Putamen (tissue), 1 donor: Measurements from ENCODE around the gene CLSTN3.
A peak's percentile ranks its signal among the peaks of the same experiment; 100 is the strongest.

Experiments used
- DNase-seq: peaks from one replicate; pipeline ENCODE4 v3.0.0-alpha.2; 2016; ENCODE audit warnings: low spot score

Gene CLSTN3

DNA sequence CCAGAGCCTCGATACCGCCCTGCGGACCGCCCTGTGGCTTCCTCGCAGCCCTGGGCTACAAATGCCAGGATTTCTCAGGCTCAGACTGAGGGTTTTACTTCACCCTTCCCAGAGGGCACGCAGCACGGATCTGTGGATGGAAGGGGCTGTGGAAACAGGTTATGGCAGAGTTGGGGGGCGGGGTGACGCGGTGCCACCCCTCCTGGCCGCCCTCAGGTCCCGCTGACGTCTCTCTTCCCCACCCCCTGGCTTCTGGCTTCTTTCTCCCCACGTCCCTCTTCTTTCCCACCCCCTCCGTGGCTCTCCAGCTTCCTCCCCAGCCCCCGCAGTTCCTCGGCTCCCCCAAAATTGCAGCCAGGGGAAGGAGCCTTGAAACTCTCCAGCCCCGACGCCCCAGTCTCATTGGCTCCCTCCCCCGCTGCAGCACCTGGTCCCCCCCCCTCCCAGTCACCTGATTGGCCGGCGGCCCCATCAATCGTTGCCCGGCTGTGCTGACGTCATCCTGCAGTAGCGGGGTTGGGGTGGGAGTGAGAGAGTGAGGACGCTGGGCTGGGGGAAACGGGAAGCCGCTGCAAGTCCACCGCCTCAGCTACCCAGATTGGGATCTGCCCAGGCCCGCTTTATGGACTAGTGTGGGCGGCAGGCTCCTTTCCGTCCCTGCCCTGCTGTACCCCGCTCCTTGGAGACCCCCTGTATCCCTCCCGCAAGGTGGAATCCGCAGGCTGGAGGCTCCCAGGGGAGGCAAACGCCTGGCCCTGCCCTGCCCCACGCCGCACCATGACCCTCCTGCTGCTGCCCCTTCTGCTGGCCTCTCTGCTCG is at the start of gene CLSTN3:
Gene CLSTN3 (plus strand): TSS at position 500 of the 820 bp plus-strand sequence. CDS start 278 bp downstream, at position 778.
- DNase-seq, result peak; percentile 81

DNA sequence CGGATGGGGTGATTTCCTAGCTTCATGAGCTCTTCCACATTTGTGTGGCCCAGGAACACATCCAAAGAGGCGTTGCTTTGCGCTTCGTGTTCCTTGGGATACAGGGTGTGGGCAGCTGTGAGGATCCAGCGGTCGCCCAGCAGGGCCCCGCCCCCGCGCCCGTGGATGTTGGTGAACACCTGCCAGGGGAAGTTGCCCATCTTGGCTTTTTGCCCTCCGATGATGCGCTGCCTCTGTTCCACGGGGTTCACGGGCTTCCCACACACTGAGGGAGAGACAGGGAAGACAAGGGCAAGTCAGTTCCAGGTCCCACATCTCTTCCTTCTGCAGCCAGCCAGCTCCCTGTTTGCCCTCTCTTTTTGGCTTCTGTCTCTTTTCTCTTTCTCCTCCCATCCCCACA is 49.1 kb upstream of the CLSTN3 start:
- DNase-seq, result no peak

DNA sequence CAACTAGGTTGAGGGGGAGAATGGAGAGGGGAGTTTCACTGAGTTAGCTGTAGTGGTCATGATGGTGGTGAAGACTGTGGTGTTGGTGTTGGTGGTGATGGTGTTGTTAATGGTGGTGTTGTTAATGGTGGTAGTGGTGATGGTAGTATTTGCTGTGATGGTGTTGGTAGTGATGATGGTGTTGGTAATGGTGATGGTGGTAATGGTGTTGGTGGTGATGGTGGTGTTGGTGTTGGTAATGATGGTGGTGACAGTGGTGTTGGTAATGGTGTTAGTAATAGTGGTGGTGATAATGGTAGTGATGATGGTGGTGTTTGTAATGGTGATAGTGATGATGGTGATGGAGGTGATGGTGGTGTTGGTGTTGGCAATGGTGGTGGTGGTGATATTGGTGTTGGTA is 47.0 kb upstream of the CLSTN3 start:
- DNase-seq, result no peak

DNA sequence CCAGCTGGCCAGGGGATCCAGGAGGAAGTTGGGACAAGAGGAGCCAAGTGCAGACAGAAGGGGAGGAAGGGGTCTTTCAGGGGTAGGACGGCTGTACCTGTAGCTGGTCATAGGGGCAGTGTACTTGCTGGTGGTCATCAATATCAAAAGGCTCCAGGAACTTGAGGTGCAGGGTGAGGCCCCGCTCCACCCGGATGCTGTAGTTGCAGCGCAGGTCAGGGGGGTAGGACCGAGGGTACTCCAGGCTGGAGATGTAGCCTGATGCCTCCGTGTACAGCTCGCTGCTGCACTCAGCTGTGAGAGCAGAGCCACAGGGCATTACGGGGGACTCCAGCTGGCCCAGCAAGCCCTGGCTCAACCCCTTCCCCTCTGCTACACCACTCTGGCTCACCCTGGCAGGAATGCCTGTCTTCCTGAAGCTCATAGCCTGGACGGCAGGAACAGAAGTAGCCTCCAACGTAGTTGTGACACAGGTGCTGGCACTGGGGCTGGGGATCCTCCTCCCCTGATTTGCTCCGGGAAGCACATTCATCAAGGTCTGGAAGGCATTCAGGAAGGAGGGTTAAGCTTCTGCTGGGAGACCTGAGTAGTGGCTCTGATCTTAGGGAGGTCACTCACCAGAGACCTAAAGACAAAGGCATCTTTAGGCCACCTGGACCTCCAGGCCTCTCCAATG is 40.8 kb upstream of the CLSTN3 start:
- DNase-seq, result no peak

DNA sequence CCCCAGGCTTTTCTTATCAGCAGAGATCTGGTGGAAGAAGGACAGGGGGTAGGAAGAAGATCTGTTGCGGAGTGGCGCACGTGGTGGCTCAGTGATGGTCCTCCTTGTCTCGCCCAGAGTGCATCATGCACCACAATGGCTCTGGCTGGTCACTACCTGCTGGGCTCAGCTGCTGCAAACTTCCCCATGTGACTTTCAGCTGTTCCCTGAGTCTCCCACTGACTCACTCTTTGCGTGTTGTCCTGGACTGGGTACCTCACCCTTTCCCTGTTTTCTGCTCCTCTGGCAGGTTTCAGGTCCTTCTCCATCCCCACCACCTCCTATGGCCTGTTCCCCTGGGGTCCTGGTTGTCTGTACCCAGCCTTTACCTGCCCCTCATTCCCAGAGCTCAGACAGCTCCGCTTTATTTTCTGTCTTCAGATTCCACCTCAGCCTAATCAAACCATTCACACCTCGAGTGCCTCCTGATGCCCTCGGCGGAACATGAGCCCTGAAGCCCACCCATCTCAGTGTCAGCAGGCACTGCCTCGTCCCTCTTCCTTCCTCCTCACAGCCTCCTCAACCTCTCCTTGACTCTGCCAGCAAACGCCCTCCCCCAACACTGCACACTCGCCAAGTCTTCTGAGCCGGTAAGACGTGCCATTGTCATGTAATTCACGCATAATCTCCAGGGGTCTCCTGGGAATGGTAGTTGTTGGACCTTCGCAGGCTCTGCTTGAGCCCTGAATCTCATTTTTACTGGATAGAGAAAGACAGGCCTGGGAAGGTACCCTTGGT is 39.8 kb upstream of the CLSTN3 start:
- no peak for DNase-seq

DNA sequence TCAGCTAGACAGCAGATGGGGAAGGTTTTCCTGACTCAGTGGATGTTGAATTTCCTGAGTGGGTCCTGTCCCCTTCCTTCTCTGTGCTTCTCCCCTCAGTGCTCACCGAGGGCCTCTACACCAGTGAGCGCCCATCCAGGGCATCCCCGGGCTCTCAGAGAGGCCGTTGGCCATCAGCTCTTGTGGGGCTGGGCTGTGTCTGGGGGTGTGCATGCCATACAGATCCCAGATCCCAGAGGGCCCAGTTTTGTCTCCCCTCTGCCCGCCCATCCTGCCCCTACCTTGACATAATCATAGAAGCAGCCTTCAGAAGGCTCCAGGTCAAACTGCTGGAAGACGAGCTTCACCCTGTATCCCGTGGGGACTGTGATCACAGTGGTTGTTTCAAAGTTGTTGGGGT is 39.0 kb upstream of the CLSTN3 start:
- no peak for DNase-seq

DNA sequence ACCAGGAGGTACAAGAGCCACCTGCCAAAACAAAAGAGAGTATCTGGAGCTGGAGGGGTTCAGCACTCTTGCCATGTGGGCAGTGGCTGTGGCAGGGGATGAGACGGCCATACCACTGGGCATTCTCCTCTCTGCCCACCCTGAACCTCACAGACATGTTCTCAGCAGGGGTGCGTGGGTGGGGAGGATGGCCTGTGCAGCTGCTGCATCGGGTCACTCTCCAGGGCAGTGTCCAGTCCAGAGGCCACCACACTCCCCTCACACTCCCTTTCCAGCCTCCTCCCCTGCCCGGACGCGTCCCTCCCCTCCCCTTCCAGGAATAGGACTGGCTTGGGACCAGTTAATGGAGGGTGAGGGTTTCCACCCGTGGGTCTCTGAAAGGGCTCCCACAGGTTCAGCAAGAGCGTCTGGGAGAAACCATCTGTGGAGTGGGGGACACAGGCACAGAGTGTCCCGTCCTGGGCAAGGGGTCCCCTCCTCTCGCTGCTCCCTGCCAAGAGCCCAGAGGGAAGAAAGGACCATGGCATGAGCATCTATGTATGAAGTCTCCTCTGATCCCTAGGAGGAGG is 38.4 kb upstream of the CLSTN3 start:
- DNase-seq, result no peak

DNA sequence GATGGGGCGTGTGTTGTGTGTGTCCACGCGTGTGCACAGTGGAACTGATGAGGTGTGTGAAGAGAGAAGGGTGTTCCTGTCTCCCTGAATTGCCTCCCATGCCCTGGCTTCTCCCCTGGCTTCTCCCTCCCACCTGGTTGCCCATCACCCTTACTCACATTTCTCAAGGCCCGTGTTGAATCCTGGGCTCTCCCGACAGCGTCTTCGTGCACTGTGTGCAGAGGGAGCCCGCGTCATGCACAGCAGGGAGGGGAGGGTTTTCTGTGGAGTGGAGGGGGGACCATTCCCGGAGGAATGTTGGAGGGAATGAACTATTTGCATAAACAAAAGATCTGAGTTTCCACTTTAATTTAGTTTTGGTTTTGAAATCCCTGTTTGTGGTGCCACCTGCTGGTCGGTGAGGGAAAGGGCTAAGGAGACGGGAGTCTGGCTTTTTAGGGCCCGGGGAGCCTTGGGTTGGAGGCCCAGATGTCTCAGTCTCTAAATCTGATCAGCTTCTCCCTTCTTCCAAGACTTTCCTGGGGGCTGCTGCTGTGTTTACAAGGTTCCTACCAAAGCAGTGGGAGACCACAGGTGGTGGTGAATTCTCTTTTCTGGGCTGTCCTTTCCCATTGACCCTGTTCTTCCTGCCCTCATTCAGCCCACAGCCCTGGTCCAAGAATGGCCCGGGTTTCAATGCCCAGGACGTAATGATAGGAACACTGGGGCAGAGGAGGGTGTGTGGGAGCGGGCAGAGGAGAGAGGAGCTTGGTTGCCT is 37.8 kb upstream of the CLSTN3 start, which contains the start of gene C1R:
Gene C1R (minus strand): TSS at position 217 of the 757 bp plus-strand sequence. CDS start 57 bp downstream, at position 160.
- peak; percentile 34 for DNase-seq

DNA sequence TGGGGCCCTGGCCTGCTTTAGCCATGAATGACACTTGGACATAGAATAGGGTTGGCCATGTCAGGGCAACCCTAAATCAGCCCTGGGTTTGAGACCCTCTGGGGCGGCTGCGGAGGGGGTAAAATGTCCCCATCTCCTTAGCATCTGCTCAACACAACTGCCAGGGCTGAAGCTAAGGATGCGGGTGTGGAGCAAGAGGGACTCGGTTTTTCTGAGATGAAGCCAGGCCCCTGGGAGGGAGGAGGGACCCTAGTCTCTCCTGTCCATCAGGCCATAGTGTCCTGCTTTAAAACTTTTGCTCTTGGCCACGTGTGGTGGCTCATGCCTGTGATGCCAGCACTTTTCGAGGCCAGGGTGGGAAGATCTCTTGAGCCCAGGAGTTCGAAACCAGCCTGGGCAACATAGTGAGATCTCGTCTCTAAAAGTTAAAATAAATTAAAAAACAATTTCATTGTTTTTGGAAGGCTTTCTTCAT is 37.1 kb upstream of the CLSTN3 start:
- no peak for DNase-seq

DNA sequence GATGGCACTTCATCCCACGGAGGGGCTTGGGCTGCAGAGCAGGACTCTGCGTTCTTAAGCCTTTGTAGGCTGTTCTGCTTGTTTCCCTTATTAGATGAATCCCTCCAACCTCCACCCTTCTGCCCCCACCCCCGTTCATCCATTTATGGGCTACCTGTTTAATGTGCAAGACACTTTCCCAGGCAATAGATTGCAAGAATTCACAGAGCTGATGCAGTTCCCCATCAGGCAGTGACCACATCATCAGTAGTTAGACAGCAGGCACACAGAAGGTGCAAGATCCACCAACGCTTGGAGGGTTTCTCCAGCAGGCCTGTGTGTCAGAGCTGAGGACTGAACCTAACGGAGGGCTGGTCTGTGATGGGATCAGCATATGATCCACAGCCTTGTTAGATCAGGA is 36.7 kb upstream of the CLSTN3 start:
- no peak for DNase-seq

DNA sequence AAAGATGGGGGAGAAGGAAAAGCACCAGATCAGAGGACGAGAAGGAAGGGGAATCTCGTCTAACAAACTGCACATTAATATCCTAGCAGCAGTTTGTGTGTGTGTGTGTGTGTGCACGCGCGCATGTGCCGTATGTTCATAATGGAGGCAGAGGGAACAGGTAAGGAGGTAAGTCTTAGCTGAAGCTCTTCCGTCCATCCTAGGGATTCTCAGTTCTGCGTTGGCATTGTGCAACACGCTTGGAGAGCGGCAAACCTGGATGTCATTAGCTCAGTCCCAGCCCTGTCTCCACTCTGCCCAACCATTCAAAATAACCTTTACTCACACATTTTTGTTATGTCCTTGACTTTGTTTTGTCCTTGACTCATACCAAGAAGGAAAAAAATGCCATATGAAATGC is 36.3 kb upstream of the CLSTN3 start:
- DNase-seq, result no peak

DNA sequence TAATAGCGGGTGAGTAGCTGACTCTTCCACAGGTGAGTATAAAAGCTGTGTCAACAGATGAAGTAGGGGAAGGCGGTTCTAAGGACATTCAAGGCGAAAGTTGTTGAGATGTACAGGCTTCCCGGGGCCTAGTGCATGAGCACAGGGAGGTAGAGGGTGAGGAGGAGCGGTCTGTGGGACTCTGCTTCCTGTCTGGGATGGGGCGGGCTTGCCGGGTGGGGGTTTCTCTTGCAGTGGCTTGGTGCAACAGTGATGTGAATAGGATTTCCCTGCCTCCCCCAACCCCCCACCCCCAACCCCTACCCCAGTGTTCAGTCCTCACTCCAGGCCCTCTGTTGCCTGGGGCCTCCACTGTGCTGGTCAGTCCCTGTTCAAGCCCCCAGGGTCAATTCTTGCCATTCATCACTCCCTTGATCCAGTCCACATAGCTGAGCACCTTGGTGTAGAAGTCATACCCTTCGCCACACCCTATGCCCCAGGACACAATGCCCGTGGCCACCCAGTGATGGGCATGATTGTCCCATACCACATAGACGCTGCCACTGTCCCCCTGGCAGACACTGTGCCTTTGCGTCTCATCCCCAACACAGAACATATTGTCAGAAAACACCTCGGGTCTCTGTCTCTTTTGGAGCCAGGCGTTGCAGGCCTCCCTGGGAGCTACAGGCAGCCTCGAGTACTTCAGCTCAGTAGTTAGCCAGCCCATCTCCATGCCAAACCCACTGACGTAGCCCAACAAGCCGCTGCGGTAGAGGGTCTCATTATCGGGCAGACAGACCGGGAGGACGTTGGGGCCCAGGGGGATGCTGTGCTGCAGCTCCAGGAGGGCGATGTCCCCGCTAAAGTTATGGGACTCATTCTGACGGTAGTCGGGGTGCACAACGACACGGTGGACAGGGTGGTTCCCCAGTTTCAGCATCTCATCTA is 33.9 kb upstream of the CLSTN3 start:
- no peak for DNase-seq

DNA sequence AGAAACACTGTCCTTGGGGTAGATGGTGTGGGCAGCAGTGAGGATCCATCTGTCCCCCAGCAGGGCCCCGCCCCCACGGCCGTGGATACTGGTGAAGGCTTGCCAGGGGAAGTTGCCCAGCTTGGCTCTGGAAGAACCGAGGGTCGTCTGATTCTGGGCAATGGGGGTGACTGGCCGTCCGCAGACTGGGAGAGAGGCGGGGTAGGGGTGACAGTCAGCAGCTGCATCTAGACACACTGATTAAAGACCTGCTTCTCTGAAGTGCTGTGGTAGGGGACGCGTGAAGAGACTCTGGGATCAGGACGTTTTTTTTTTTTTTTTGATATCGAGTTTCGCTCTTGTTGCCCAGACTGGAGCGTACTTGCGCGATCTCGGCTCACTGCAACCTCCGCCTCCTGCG is 33.2 kb upstream of the CLSTN3 start:
- DNase-seq, result no peak

DNA sequence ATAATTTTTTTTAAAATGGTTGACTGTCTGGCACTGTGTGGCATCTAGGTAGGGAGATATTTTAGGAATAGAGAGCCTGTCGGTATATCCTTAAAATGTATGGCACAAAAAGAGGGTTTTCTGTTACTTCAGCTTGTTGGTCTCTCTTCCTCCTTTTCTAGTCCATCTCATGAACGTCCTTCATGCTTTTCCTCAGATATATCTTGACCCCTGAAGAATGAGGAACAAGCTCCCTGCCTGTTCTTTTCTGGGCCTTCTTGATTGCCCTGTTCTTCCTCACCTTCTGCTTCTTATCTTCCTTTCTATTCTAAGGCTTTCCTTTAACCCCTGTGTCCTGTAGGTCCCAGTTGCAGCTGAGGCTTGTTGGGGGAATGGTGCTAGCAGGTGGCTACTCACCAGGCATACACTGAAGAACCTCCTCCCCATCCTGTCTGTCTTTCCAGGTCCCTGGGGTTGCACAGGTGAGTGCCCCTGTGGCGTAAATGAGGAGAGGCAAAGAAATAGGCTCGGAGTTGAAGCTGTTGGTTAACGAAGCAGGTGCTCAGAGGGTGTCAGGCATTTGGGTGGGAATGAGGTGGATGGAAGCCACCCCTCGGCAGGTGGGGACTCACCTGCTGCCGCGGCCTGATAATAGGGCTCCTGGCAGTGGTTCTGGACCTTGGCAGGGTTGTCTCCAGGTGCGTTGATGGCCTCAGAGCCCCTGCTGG is 30.7 kb upstream of the CLSTN3 start:
- DNase-seq, result no peak

DNA sequence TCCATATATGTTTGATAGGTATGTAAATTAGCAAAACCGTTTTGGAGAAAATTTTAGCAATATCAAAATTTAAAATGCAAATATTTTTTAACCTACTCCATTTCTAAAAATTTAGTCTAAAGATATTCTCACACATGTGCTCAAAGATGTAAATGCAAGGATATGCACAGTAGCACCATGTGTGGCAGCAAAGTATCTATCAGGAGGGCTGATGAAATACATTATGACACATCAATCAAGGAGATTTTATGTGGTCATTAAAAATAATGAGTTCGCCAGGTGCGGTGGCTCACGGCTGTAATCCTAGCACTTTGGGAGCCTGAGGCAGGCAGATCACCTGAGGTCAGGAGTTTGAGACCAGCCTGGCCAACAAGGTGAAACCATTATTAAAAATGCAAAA is 29.9 kb upstream of the CLSTN3 start:
- no peak for DNase-seq

DNA sequence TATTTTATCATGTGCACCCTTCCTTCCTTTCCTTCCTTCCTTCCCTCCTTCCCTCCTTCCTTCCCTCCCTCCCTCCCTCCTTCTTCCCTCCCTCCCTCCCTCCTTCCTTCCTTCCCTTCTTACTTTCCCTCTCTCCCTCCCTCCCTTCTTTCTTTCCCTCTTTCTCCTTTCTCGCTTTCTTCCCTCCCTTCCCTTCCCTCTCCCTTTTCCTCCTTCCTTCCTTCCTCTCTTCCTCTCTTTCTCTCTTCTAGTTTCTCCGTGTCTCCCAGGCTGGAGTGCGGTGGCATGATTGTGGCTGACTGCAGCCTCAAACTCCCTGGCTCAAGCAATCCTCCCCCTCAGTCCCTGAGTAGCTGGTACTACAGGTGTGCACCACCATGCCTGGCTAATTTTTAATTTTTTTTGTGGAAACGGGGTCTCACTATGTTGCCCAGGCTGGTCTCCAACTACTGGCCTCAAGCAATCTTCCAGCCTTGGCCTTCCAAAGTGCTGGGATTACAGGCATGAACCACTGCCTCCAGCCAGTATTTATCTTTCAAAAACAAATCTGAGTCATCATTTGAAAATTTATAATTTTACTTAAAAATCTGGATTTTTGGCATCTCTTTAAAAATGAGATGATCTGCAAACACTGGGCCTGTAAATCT is 29.0 kb upstream of the CLSTN3 start:
- DNase-seq, result no peak

DNA sequence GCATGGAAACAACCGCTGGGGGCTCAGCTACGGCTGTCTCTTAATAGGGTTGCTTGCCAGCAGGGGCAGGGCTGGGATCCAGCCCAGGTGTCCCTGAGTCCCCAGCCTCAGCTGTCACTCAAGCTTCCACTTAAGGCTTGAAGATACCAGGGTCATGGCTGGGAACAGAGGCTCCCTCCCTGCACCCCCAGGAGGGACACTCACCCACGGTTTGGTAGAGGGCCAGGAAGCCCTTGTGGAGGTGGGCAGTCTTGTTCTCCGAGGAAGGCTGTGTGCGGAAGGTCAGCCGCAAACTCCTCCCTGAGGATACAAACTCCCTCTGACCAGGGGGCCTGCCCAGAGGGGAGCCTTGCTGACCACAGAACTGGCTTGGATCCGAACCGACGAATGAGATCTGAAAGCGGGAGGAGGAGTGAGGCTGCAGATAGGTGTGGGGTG is 28.5 kb upstream of the CLSTN3 start:
- DNase-seq, result no peak

DNA sequence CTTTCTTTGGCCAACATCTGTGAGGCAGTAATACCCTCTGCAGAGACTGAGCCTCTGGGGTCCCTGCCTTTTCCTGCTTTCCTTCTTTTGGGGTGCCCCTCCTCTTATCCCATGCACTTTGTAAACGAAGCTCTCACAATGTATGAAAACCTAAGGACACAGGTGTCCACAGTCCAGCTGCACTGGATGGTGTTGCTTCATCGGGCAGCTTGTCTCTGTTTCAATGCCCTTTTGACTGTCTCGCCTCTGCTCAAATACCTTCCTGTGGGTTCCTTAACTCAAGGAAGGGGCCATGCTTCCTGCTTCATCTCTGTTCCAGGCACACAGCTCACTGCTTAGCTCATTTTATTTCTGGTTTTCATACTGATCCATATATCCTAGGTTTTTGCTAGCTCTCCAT is 27.6 kb upstream of the CLSTN3 start:
- no peak for DNase-seq
